Natural killer cell (primary cell): ENCODE data around the gene IL36B. TPM values are rescaled to one million over a fixed set of nuclear protein-coding genes. Genes with fewer than 3 reads are reported as not detected.
A peak's percentile ranks its signal among the peaks of the same experiment; 100 is the strongest.

Experiments
- ATAC-seq, 3 donors: fragments of 150-1000 bp in 2 of 3; fragments of 200-7000 bp in 1 of 3; cut with Tn5 transposase; 1 replicate in 1 of 3; 2 replicates in 2 of 3; pipeline ENCODE4 v1.10.0; 2021; ENCODE audit warnings: mild to moderate bottlenecking in 2 of 3, moderate library complexity in 2 of 3
- DNase-seq, 2 donors: peaks; one replicate each; pipeline versions ENCODE4 v3.0.0 to v3.0.0-alpha.2; 2013 to 2021; ENCODE audit warnings: mixed read lengths in 1 of 2
- H3K27ac ChIP-seq: one replicate; pipeline ENCODE4 v1.5.1; 2013; ENCODE audit warnings: mild to moderate bottlenecking, low read length
- H3K27me3 ChIP-seq: one replicate; pipeline ENCODE4 v1.6.1; 2013; ENCODE audit warnings: low read length; ENCODE audit not compliant: control insufficient read depth, insufficient read depth
- H3K36me3 ChIP-seq: one replicate; pipeline ENCODE4 v1.6.1; 2013; ENCODE audit warnings: low read length; ENCODE audit not compliant: control insufficient read depth, insufficient read depth
- H3K4me1 ChIP-seq: one replicate; pipeline ENCODE4 v1.6.1; 2013; ENCODE audit warnings: low read length; ENCODE audit not compliant: control insufficient read depth, insufficient read depth
- H3K4me3 ChIP-seq: one replicate; pipeline ENCODE4 v1.5.1; 2013; ENCODE audit warnings: low read length
- H3K9me3 ChIP-seq: one replicate; pipeline ENCODE4 v1.6.1; 2013; ENCODE audit warnings: low read length; ENCODE audit not compliant: control insufficient read depth, insufficient read depth
- H3K27ac Mint-ChIP-seq, 2 donors: one replicate each; pipeline ENCODE4 v1.8.0; 2022; ENCODE audit warnings: mild to moderate bottlenecking in 2 of 2, mixed read lengths in 2 of 2, moderate library complexity in 1 of 2
- H3K27me3 Mint-ChIP-seq, 2 donors: one replicate each; pipeline ENCODE4 v1.8.0; 2022; ENCODE audit warnings: low read depth in 2 of 2, mixed read lengths in 2 of 2
- H3K36me3 Mint-ChIP-seq: one replicate; pipeline ENCODE4 v1.8.0; 2022; ENCODE audit warnings: mixed read lengths
- H3K4me1 Mint-ChIP-seq, 2 donors: one replicate each; pipeline ENCODE4 v1.8.0; 2022; ENCODE audit warnings: mixed read lengths in 2 of 2
- H3K4me3 Mint-ChIP-seq: one replicate; pipeline ENCODE4 v1.8.0; 2022; ENCODE audit warnings: mild to moderate bottlenecking, moderate library complexity, mixed read lengths
- H3K9me3 Mint-ChIP-seq, 2 donors: one replicate each; pipeline ENCODE4 v1.8.0; 2022; ENCODE audit warnings: mixed read lengths in 2 of 2
- WGBS: methylation state at CpG from one replicate; pipeline ENCODE4 v1.1.7; 2013; ENCODE audit warnings: missing lambda C conversion rate; ENCODE audit not compliant: insufficient coverage; 5-methylcytosine and 5-hydroxymethylcytosine counted together
- intact Hi-C: fragments of 100-400 bp; cut with micrococcal nuclease; formaldehyde crosslinking; loops from one replicate; pipeline ENCODE4 v1.14.2; 2022
- total RNA-seq, 4 donors: library from RNA; stranded (reverse); fragments of 120-200 nt in 1 of 4; gene quantifications; one replicate each; pipeline versions ENCODE4 v1.2.3 to v1.2.4, GENCODE V29; 2013 to 2022
- TF ChIP-seq, protein P1 (sequence below): fragments of 200-600 bp; IDR thresholded peaks from one replicate; pipeline ENCODE4 v1.8.0; 2022; ENCODE audit warnings: antibody characterized with exemption

Gene IL36B
- total RNA-seq, 3 donors from 2014 or later (not counting 1 experiment from before 2014, with no cell fraction given) = not detected

DNA sequence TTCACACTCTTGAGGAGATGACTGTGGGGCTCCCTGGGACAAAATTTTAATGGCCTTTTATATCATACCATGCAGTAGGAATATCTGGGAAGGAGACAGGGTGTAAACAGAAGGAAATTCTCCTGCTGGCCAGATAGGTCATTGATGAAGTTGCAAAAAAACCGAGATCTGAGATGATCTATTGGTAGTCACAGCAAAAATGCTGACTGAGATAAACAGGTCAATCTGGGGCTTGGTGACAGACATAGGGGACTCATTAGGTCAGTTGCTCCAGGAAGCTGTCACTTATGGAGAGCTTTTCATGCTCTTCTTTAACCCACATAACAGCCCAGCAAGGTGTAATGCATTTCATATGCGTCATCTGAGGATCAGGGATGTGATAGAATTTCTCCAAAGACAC is 50.0 kb downstream of the IL36B start:
- peaks cover 0 to 11% of the 10 kb centered on the region in 2 donors for H3K9me3 Mint-ChIP-seq
- H3K4me3 Mint-ChIP-seq = no peak overlapping the region
- Histone ChIP-seq H3K4me1 (no peaks in the 10 kb centered on the region), H3K4me3 (no peak overlapping the region), H3K27ac (no peak overlapping the region), H3K27me3 (no peaks in the 10 kb centered on the region), H3K36me3 (no peaks in the 10 kb centered on the region), H3K9me3 (peaks cover 3% of the 10 kb centered on the region)
- H3K27me3 Mint-ChIP-seq = peaks cover 6 to 34% of the 10 kb centered on the region in 2 donors
- intact Hi-C loops = no loop called here
- DNase-seq (no peak), ATAC-seq (no peak)
- 89% methylated on average over 2 of the region's 2 CpGs for WGBS
- TF ChIP-seq, protein P1, sequence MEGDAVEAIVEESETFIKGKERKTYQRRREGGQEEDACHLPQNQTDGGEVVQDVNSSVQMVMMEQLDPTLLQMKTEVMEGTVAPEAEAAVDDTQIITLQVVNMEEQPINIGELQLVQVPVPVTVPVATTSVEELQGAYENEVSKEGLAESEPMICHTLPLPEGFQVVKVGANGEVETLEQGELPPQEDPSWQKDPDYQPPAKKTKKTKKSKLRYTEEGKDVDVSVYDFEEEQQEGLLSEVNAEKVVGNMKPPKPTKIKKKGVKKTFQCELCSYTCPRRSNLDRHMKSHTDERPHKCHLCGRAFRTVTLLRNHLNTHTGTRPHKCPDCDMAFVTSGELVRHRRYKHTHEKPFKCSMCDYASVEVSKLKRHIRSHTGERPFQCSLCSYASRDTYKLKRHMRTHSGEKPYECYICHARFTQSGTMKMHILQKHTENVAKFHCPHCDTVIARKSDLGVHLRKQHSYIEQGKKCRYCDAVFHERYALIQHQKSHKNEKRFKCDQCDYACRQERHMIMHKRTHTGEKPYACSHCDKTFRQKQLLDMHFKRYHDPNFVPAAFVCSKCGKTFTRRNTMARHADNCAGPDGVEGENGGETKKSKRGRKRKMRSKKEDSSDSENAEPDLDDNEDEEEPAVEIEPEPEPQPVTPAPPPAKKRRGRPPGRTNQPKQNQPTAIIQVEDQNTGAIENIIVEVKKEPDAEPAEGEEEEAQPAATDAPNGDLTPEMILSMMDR = no peak
- no peak overlapping the region for H3K27ac Mint-ChIP-seq
- no peaks in the 10 kb centered on the region for H3K4me1 Mint-ChIP-seq
- peaks cover 23% of the 10 kb centered on the region for H3K36me3 Mint-ChIP-seq

DNA sequence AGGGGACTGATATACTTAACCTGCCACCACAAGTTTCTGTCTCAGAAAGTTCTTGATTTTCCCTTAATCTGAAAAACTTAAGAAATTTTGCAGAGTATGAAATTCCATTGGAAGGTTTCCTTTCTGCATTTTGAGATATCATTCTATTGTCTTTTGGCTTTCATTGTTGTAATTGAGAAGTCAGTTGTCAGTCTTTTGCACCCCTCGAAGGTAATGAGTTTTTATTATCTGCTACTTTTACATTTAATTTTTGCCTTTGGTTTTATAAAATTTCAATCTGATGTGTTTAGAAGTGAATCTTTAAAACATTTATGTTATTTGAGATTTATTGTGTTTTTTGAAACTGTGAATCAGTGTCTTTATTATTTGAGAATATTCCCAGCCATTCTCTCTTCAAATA is 52.2 kb downstream of the IL36B start:
- Histone ChIP-seq H3K4me3 (no peak overlapping the region), H3K4me1 (peaks cover 10% of the 10 kb centered on the region), H3K27ac (no peak overlapping the region), H3K36me3 (no peaks in the 10 kb centered on the region), H3K9me3 (peaks cover 3% of the 10 kb centered on the region), H3K27me3 (no peaks in the 10 kb centered on the region)
- intact Hi-C loops = no loop called here
- peaks cover 0 to 6% of the 10 kb centered on the region in 2 donors for H3K4me1 Mint-ChIP-seq
- TF ChIP-seq, protein P1 = no peak
- peaks cover 6 to 36% of the 10 kb centered on the region in 2 donors for H3K27me3 Mint-ChIP-seq
- WGBS = no CpG with 5 or more reads among the region's 1 CpG
- peaks cover 0 to 11% of the 10 kb centered on the region in 2 donors for H3K9me3 Mint-ChIP-seq
- H3K36me3 Mint-ChIP-seq = peaks cover 23% of the 10 kb centered on the region
- no peak overlapping the region for H3K4me3 Mint-ChIP-seq
- ATAC-seq (no peak), DNase-seq (no peak)
- no peak overlapping the region for H3K27ac Mint-ChIP-seq

DNA sequence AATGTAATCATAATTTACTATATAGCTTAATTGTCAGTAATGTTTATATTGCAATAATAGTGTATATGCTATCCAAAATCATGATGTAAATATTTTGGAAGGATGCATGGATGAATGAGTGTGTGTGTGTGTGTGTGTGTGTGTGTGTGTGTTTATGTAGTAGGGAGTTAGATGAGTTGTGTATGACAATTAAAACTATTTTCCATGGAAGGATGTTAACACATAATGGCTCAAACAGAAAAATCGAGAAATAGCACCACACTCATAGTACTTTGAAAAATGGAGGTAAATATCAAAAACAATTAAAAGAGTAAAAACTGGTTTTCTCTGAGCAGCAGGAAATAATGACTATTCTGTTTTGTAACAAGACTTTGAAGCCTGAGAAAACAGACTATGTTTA is 55.5 kb downstream of the IL36B start:
- H3K36me3 Mint-ChIP-seq = peaks cover 29% of the 10 kb centered on the region
- no peak overlapping the region for H3K4me3 Mint-ChIP-seq
- intact Hi-C loops = no loop called here
- peaks cover 0 to 6% of the 10 kb centered on the region in 2 donors for H3K4me1 Mint-ChIP-seq
- peak in 1 of 2 donors; percentile 13 for DNase-seq
- Histone ChIP-seq H3K36me3 (no peaks in the 10 kb centered on the region), H3K4me3 (no peak overlapping the region), H3K27me3 (peaks cover 2% of the 10 kb centered on the region), H3K4me1 (peaks cover 10% of the 10 kb centered on the region), H3K27ac (no peak overlapping the region), H3K9me3 (peaks cover 3% of the 10 kb centered on the region)
- no peak overlapping the region for H3K27ac Mint-ChIP-seq
- no peak for ATAC-seq
- peaks cover 4 to 15% of the 10 kb centered on the region in 2 donors for H3K9me3 Mint-ChIP-seq
- TF ChIP-seq, protein P1 = no peak
- peaks cover 15 to 45% of the 10 kb centered on the region in 2 donors for H3K27me3 Mint-ChIP-seq
- no CpG with 5 or more reads among the region's 1 CpG for WGBS

DNA sequence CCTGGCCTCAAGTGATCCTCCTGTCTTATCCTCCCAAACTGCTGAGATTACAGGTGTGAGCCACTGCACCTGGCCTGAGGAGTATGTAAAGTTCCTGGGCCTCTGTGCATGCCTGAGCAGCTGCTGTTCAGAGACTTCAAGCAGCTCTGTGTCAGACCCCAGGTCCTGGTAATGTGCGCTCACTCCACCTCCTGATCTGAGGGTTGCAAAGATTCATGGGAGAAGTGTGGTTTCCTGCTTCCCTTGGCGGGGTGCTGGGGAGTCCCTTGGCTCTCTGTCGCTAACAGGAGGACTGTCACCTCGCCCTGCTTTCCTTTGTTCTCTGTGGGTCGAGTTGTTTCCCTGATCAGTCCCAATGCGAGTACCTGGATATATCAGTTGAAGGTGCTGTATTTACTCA is 56.0 kb downstream of the IL36B start:
- H3K4me3 ChIP-seq = no peak overlapping the region
- TF ChIP-seq, protein P1 = no peak
- ATAC-seq (peak; percentile 49 to 84 (median 52)), DNase-seq (peak in 1 of 2 donors; percentile 92)
- no peak overlapping the region for H3K27ac Mint-ChIP-seq
- WGBS = 28% methylated on average over 6 of the region's 6 CpGs
- H3K36me3 Mint-ChIP-seq = peaks cover 31% of the 10 kb centered on the region
- peaks cover 10% of the 10 kb centered on the region for H3K4me1 ChIP-seq
- intact Hi-C loops = no loop called here
- peaks cover 15 to 43% of the 10 kb centered on the region in 2 donors for H3K27me3 Mint-ChIP-seq
- H3K27me3 ChIP-seq = peaks cover 2% of the 10 kb centered on the region
- peaks cover 3% of the 10 kb centered on the region for H3K9me3 ChIP-seq
- peaks cover 0 to 6% of the 10 kb centered on the region in 2 donors for H3K4me1 Mint-ChIP-seq
- no peaks in the 10 kb centered on the region for H3K36me3 ChIP-seq
- H3K4me3 Mint-ChIP-seq = no peak overlapping the region
- no peak overlapping the region for H3K27ac ChIP-seq
- H3K9me3 Mint-ChIP-seq = peaks cover 6 to 15% of the 10 kb centered on the region in 2 donors
